Retinal pigment epithelial cell (primary cell): ENCODE data around the gene CRBN.

Source experiments
- DNase-seq: peaks from one replicate; pipeline ENCODE4 v3.0.0-alpha.2; 2010; ENCODE audit warnings: low read depth
- H3K4me3 ChIP-seq: 2 replicates; pipeline ENCODE4 v1.5.1; 2011; ENCODE audit warnings: mild to moderate bottlenecking, low read length, control low read depth, moderate library complexity
- CTCF ChIP-seq: conservative IDR thresholded peaks from 2 replicates; pipeline ENCODE4 v1.5.1; 2011; ENCODE audit warnings: low read depth, low read length, control low read depth, inconsistent platforms

The CRBN gene

DNA sequence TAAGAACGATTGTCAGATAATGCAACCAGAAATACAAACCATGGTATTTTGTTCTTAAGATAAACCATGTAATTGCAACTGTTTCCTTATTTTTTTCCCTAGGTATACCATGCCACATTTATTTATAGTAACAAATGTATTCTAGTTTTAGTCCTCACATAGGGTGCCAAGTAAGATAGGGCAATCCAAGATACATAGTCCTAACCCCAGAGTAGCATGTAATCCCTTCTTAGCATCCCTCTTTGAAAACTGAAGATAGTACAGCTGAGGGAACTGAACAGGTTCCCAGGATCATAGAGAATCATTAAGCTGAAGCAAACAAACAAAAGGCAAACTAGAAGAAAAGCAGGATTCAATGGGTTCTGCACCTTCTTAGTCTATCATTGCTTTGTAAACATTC lies 28.0 kb downstream of the CRBN start:
- DNase-seq: no peak
- TF ChIP-seq CTCF: no peak
- H3K4me3 ChIP-seq: no peak overlapping the region

GRCh38 chr3:3149560-3149959 lies 29.9 kb downstream of the CRBN start:
- TF ChIP-seq CTCF: no peak

GRCh38 chr3:3145831-3146230 lies 33.7 kb downstream of the CRBN start:
- H3K4me3 ChIP-seq: no peak overlapping the region
- no peak for DNase-seq
- TF ChIP-seq CTCF: no peak

More at GRCh38 chr3:3149560-3149959, 29.9 kb downstream of the CRBN start:
- no peak overlapping the region for H3K4me3 ChIP-seq
- DNase-seq: no peak

GRCh38 chr3:3141939-3142338 lies 37.6 kb downstream of the CRBN start:
- no peak overlapping the region for H3K4me3 ChIP-seq
- DNase-seq: no peak
- no peak for TF ChIP-seq CTCF

DNA sequence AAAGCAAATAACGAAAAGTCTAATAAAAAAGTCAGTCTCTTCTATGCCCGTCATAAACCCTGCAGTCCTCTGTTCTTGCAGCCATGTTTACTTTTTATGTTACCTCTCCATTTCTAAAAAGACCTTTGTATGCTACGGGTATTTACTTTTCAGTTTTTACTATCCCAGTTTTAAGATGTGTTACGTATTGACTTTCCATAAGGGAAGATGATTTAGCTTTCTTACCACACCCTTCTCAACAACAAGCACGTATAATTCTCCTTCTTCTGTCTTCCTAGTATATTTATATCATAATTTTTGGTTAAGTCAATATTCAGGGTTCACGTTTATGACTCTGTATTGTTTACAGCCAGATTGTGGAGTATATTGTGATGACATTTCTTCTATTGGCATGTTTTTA lies 42.0 kb downstream of the CRBN start:
- TF ChIP-seq CTCF: no peak
- DNase-seq: no peak
- H3K4me3 ChIP-seq: no peak overlapping the region

DNA sequence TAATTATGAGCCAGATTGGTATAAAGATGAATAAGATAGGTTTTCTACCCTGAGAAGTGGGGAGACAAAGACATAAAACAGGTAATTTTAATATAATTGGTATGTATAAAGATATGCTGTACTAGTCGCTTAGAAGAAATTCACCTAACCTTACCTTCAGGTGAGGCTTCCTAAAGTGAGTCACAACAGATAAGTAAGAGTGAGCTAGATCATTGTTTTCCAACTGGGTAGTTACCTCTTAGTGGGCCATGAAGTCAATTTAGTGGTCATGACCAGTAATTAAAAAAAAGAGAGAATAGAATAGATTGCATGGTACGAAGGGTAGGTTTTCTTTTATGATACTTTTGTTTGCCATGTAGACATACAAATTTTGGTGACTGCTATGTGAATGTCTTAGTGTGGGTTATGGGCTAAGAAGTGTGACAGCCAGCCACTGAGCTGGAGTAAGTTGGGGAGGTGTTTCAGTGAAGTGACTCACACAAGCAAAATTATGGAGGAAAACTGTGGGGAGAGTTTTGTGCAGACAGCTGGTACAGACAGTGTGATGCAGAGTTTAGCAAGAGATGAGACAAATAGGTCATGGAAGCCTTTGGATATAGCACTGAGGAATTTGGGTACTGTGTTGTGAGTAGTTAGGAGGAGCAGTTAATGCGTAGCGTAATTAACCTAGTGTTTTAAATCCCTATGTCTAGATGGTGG lies 44.6 kb downstream of the CRBN start:
- TF ChIP-seq CTCF: no peak
- no peak for DNase-seq
- no peak overlapping the region for H3K4me3 ChIP-seq

- TF ChIP-seq CTCF: no peak
- no peak for DNase-seq
- H3K4me3 ChIP-seq: no peak overlapping the region
These were observed 46.0 kb downstream of the CRBN start for GRCh38 chr3:3133500-3133899.
